ENCODE results near the gene TMEM131. TPM values are rescaled to one million over a fixed set of nuclear protein-coding genes. Genes with fewer than 3 reads are reported as not detected.
A peak's percentile ranks its signal among the peaks of the same experiment; 100 is the strongest.

The TMEM131 gene
- total and polyA plus RNA-seq, 2 of the 8 experiments (the other 6 are each of a cell fraction or from before 2014, with no cell fraction given) = 9.7 to 22.9 TPM

DNA sequence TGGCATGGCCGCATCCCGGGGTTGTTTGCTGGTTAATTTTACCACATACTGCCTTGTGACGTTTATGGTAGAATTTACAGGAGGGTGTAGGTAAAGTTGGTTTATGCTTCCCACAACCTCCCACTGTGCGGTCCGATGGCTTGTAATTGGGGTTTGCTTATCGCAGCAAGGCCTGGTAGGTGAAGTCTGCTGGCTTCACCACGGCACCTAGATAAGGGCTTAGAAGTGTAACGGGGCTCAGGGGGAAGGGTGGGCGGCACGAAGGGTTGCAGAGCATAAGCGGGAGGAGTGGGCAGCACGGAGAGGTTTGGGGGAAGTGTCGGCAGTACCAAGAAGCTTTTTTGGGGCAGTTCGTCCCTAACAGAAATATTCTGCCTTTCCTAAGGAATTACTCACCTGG is 39.0 kb upstream of the TMEM131 start:
- no peaks in the 10 kb centered on the region for H3K79me1 ChIP-seq (ENCODE audit: low read depth, low read length)
- H3K9me3 ChIP-seq (ENCODE audit: insufficient read depth in 2 of 2, low read depth in 1 of 2, low read length in 1 of 2) = no peaks in the 10 kb centered on the region
- CTCF ChIA-PET (ENCODE audit: partially characterized antibody) = interaction anchor here (0.9 to 1.5 kb wide), 2 partner anchors 8 to 20 kb away, joined by 3 read pairs; no protein-coding TSS in a partner anchor
- H3K4me2 ChIP-seq (ENCODE audit: insufficient read depth in 1 of 2, low read depth in 2 of 2, low read length in 2 of 2) = no peak overlapping the region
- H3K23ac ChIP-seq (ENCODE audit: insufficient read length) = no peak overlapping the region
- H2BK5ac ChIP-seq (ENCODE audit: low read depth, low read length) = no peak overlapping the region
- H3K79me2 ChIP-seq (ENCODE audit: control insufficient read depth in 1 of 2, insufficient read depth in 2 of 2, low read length in 2 of 2) = no peaks in the 10 kb centered on the region
- no peak overlapping the region for H3K9ac ChIP-seq (replicated peaks in 1 of 4; ENCODE audit: extremely low read depth in 1 of 4, low read depth in 3 of 4, low read length in 3 of 4)
- no peak overlapping the region for H2BK12ac ChIP-seq (ENCODE audit: low read depth, low read length)
- no peak overlapping the region for H2BK120ac ChIP-seq (replicated peaks; ENCODE audit: low read depth, low read length)
- H2AFZ ChIP-seq (ENCODE audit: low read length) = peak overlapping the region; percentile 76
- no peak overlapping the region for H2BK15ac ChIP-seq (ENCODE audit: low read length)
- no peak overlapping the region for H3K4me3 ChIP-seq (ENCODE audit: extremely low read depth in 1 of 4, insufficient read depth in 2 of 4, low read depth in 3 of 4, low read length in 4 of 4)
- H2BK20ac ChIP-seq (ENCODE audit: low read length) = no peak overlapping the region
- no peak overlapping the region for H4K5ac ChIP-seq (ENCODE audit: insufficient read length, low read depth, low read length)
- DNase-seq (ENCODE audit: low read depth in 1 of 2, low spot score in 2 of 2) (peak in 1 of 2 experiments; percentile 49), FAIRE-seq (peak; percentile 13)
- WGBS, 2 experiments (ENCODE audit: extremely low coverage in 1 of 2, insufficient coverage in 1 of 2, insufficient read length in 1 of 2, insufficient replicate concordance in 2 of 2, low coverage in 1 of 2, low lambda C conversion rate in 2 of 2, missing lambda C conversion rate in 1 of 2) = 86% methylated on average over 14 of the region's 14 CpGs; no CpG with 5 or more reads in 1 of the 2 experiments
- POLR2A ChIA-PET (ENCODE audit: partially characterized antibody) = no interaction called here
- H3K36me3 ChIP-seq (ENCODE audit: control insufficient read depth in 2 of 4, insufficient read depth in 4 of 4, low read length in 3 of 4) = no peaks in the 10 kb centered on the region
- no peak overlapping the region for H4K8ac ChIP-seq (ENCODE audit: extremely low read depth, insufficient read depth, low read length)
- H4K20me1 ChIP-seq (replicated peaks in 1 of 2; ENCODE audit: control insufficient read depth in 1 of 2, insufficient read depth in 2 of 2, low read length in 2 of 2) = no peaks in the 10 kb centered on the region
- H3K23me2 ChIP-seq (ENCODE audit: low read depth, low read length) = no peaks in the 10 kb centered on the region
- H3K18ac ChIP-seq (ENCODE audit: extremely low read depth, low read length) = no peak overlapping the region; the same call in 1 of the 2 replicates
- H3K14ac ChIP-seq (ENCODE audit: insufficient read length) = no peak overlapping the region
- no peaks in the 10 kb centered on the region for H3K27me3 ChIP-seq (replicated peaks in 1 of 4; ENCODE audit: control insufficient read depth in 3 of 4, extremely low read depth in 1 of 4, insufficient read depth in 3 of 4, low read length in 3 of 4)
- no peak overlapping the region for H2AK5ac ChIP-seq (ENCODE audit: low read depth, low read length)
- no peak overlapping the region for H4K91ac ChIP-seq (replicated peaks; ENCODE audit: insufficient read length, low read length)
- H3K27ac ChIP-seq (ENCODE audit: low read depth, low read length) = no peak overlapping the region
- peaks cover 0 to 6% (median under 1%) of the 10 kb centered on the region in 4 experiments; a peak in 3 of 7 replicates for H3K4me1 ChIP-seq (replicated peaks in 1 of 4; ENCODE audit: control insufficient read depth in 3 of 4, insufficient read depth in 4 of 4, low read length in 3 of 4)
- no peak overlapping the region for H3K56ac ChIP-seq (replicated peaks; ENCODE audit: insufficient read length, low read depth, low read length)
- TF ChIP-seq EZH2 (IDR thresholded peaks at IDR 0.05; ENCODE audit: low read depth, low read length, severe bottlenecking) = no peak
- TF ChIP-seq JUN (IDR thresholded peaks at IDR 0.05; ENCODE audit: low read depth, low read length) = no peak
- no peak for TF ChIP-seq SP1 (IDR thresholded peaks at IDR 0.05; ENCODE audit: low read depth, low read length)
- no peak for TF ChIP-seq EGR1 (IDR thresholded peaks at IDR 0.05; ENCODE audit: borderline replicate concordance, low read depth, low read length)
- TF ChIP-seq POU5F1 (IDR thresholded peaks at IDR 0.05; ENCODE audit: low read depth, low read length) = no peak
- TF ChIP-seq EP300 (IDR thresholded peaks at IDR 0.05; ENCODE audit: borderline replicate concordance in 1 of 2, low read depth in 2 of 2, low read length in 2 of 2) = no peak
- no peak for TF ChIP-seq POLR2AphosphoS5 (IDR thresholded peaks at IDR 0.05; ENCODE audit: low read depth, low read length)
- no peak for TF ChIP-seq SRF (IDR thresholded peaks at IDR 0.05; ENCODE audit: low read depth, low read length)
- no peak for TF ChIP-seq BRCA1 (IDR thresholded peaks at IDR 0.05; ENCODE audit: low read depth, low read length)
- TF ChIP-seq SIN3A (conservative IDR thresholded peaks at IDR 0.05 in 1 of 2, IDR thresholded peaks at IDR 0.05 in 1 of 2; ENCODE audit: low read depth in 1 of 2, low read length in 2 of 2) = no peak
- no peak for TF ChIP-seq SAP30 (IDR thresholded peaks at IDR 0.05; ENCODE audit: insufficient read depth, insufficient replicate concordance, low read length)
- no peak for TF ChIP-seq RBBP5 (IDR thresholded peaks at IDR 0.05; ENCODE audit: borderline replicate concordance, low read depth, low read length)
- no peak overlapping the region for H3K4ac ChIP-seq (replicated peaks; ENCODE audit: insufficient read length, low read depth, low read length)

Data from H1 (cell line).